GM18505 (cell line): ENCODE results near the gene ZMYND8.
"Not testable (repeated sequence)": the region's sequence is repeated elsewhere in the genome, so short reads cannot be mapped to it uniquely, and the experiment has no call there.

Experiments used
- ATAC-seq: cut with Tn5 transposase; IDR thresholded peaks from one replicate; pipeline ENCODE4 v1.9.1; 2021; ENCODE audit not compliant: unreplicated experiment
- POLR2A ChIP-seq: IDR thresholded peaks from 4 replicates; pipeline ENCODE4 v1.6.1; 2011; ENCODE audit warnings: borderline replicate concordance; ENCODE audit not compliant: insufficient read depth, insufficient read length; ENCODE audit errors: extremely low read depth

ZMYND8 gene

GRCh38 chr20:47265214-47265613 lies 91.3 kb downstream of the ZMYND8 start:
- no peak for ATAC-seq
- no peak for TF ChIP-seq POLR2A

GRCh38 chr20:47264137-47264769 lies 92.2 kb downstream of the ZMYND8 start:
- ATAC-seq: not testable (repeated sequence)

- ATAC-seq: no peak
- no peak for TF ChIP-seq POLR2A
Measured at GRCh38 chr20:47263465-47264084, 92.9 kb downstream of the ZMYND8 start.

- no peak for ATAC-seq
Measured at GRCh38 chr20:47263080-47263464, 93.4 kb downstream of the ZMYND8 start.

GRCh38 chr20:47262365-47263013 lies 94.0 kb downstream of the ZMYND8 start:
- ATAC-seq: peak; percentile 37
- peak; percentile 41 for TF ChIP-seq POLR2A

More at GRCh38 chr20:47263080-47263464, 93.4 kb downstream of the ZMYND8 start:
- no peak for TF ChIP-seq POLR2A

GRCh38 chr20:47262008-47262364 lies 94.5 kb downstream of the ZMYND8 start:
- TF ChIP-seq POLR2A: no peak
- ATAC-seq: no peak

- not testable (repeated sequence) for ATAC-seq
Measured at GRCh38 chr20:47261161-47261774, 95.2 kb downstream of the ZMYND8 start.

- ATAC-seq: not testable (repeated sequence)
Measured at GRCh38 chr20:47260540-47261126, 95.9 kb downstream of the ZMYND8 start.

GRCh38 chr20:47258745-47259695 lies 97.5 kb downstream of the ZMYND8 start:
- peak; percentile 40 for TF ChIP-seq POLR2A
- peak; percentile 54 for ATAC-seq

GRCh38 chr20:47257771-47258170 lies 98.7 kb downstream of the ZMYND8 start:
- no peak for ATAC-seq
- no peak for TF ChIP-seq POLR2A

- TF ChIP-seq POLR2A: no peak
Measured at GRCh38 chr20:47257256-47257655, 99.2 kb downstream of the ZMYND8 start.

GRCh38 chr20:47256668-47257236 lies 99.7 kb downstream of the ZMYND8 start:
- TF ChIP-seq POLR2A: no peak
- no peak for ATAC-seq

More at GRCh38 chr20:47257256-47257655, 99.2 kb downstream of the ZMYND8 start:
- ATAC-seq: no peak
